ENCODE data around the gene CYP19A1. TPM values are rescaled to one million over a fixed set of nuclear protein-coding genes. Genes with fewer than 3 reads are reported as not detected.
"Not testable (repeated sequence)": the region's sequence is repeated elsewhere in the genome, so short reads cannot be mapped to it uniquely, and the experiment has no call there.

Gene CYP19A1
- total and polyA plus RNA-seq, 2 donors = 0.69 to 0.99 TPM

DNA sequence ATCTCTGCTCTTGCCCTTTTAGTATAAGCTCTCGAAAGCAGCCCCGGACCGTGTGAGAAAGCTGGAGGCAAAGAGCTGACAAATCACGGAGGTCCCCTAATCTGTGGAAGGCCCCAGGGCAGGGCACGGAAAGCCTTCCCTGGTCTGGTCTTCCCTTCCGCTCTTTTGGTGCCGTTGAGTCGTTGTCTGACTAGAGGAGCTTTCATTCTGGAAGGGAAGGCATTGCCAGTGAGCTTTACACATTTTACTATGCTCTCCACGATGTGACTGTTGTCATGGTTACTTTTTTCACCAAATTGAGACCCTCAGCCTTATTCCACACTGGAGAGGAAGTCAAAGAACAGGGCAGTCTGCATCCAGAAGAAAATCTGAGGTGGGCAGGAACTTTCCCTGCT lies 71.7 kb downstream of the CYP19A1 start:
- H3K27ac ChIP-seq (ENCODE audit: low read depth) = peak overlapping the region; percentile 56
- H3K36me3 ChIP-seq (ENCODE audit: insufficient read depth) = no peaks in the 10 kb centered on the region
- no peaks in the 10 kb centered on the region for H3K4me1 ChIP-seq (ENCODE audit: insufficient read depth)
- no peak for DNase-seq (ENCODE audit: extremely low spot score)
- WGBS = 41% methylated on average over 9 of the region's 9 CpGs
- peak overlapping the region; percentile 32 for H3K4me3 ChIP-seq (ENCODE audit: low read depth, low read length)

DNA sequence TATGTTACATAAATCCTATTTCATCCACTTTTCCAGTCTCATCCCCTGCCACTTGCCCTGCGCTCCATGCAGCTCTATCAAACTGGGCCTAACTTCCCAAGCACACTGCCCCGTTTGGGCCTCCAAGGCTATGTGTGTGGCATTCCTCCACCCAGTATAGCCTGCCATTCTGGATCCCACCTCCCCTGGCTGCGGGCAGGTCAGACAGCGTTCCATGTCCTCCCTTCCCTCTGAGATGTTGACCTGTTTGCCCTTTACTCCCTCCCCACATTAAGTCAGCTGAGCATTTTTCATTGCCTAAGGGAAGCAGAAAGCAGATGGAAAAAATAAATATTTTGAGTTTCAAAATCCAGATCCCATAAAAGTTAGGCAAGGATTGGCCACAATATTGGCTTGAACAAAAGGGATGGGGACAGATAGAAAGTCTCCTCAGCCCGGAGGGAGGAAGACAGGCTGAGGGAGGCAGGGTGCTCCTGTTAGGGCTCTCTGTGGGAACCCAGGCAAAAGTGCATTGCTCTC lies 73.3 kb downstream of the CYP19A1 start:
- Histone ChIP-seq H3K27ac (ENCODE audit: low read depth) (no peak overlapping the region), H3K36me3 (ENCODE audit: insufficient read depth) (no peaks in the 10 kb centered on the region), H3K4me1 (ENCODE audit: insufficient read depth) (no peaks in the 10 kb centered on the region), H3K4me3 (ENCODE audit: low read depth, low read length) (no peak overlapping the region)
- WGBS = 72% methylated on average over 5 of the region's 5 CpGs
- DNase-seq (ENCODE audit: extremely low spot score) = no peak

DNA sequence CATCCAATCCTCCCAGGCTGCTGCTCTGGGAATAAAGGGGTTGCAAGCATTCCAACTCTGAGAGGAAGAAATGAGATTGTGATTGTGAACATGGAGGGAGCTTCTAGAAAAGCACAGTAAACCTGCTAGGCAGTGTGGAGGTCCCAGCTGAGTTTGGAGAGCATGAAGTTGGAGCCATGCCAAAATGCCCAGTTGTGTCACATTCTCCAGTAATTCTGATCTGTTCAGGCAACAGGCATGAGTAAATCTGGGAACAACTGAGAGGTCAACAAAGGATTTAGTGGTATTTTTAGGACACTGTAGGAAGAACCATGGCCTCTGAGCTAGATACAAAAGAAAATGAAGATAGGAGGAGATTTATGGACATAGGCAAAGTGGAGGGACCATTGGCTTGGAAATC lies 74.7 kb downstream of the CYP19A1 start:
- H3K4me1 ChIP-seq (ENCODE audit: insufficient read depth) = no peaks in the 10 kb centered on the region
- H3K36me3 ChIP-seq (ENCODE audit: insufficient read depth) = no peaks in the 10 kb centered on the region
- no peak overlapping the region for H3K4me3 ChIP-seq (ENCODE audit: low read depth, low read length)
- H3K27ac ChIP-seq (ENCODE audit: low read depth) = no peak overlapping the region
- DNase-seq (ENCODE audit: extremely low spot score) = no peak

DNA sequence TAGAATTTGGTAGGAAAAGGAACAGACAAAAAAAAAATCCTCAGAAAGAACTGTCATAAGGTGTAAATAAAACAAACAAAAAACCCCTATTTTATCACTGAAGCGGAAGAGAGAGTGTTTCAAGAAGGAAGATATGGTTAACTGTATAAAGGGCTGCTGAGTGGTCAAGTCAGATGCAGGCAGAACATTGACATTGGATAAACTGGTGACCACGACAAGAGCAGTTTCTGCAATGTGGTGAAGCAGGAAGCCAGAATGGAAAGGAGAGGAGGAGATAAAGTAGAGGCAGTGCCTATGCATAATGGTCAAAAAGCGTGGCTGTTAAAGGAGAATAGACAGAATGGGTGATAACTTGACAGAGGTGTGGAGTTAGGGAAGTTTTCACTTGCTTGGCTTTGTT lies 75.3 kb downstream of the CYP19A1 start:
- Histone ChIP-seq H3K36me3 (ENCODE audit: insufficient read depth) (no peaks in the 10 kb centered on the region), H3K27ac (ENCODE audit: low read depth) (no peak overlapping the region), H3K4me1 (ENCODE audit: insufficient read depth) (no peaks in the 10 kb centered on the region), H3K4me3 (ENCODE audit: low read depth, low read length) (no peak overlapping the region)
- no peak for DNase-seq (ENCODE audit: extremely low spot score)
- WGBS = 89% methylated on average over 3 of the region's 3 CpGs

DNA sequence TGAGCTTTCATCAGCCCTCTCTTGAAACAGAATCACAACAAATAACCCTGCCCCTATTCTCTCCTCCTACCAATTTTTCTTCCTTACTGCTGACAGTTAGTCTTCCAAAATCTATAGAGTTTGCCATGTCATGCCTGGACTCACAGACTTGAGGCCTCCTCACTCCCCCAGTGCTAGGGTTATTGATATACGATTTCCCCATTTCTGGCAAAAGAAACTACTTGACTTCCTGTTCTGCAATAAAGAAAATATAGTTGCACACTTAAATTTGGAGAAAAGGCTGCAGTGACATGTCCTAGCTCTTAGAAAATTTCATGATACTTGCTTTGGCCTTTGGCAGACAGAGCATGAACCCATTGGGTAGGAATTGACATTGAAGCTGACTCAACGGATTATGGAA lies 75.9 kb downstream of the CYP19A1 start:
- Histone ChIP-seq H3K4me1 (ENCODE audit: insufficient read depth) (no peaks in the 10 kb centered on the region), H3K36me3 (ENCODE audit: insufficient read depth) (no peaks in the 10 kb centered on the region), H3K4me3 (ENCODE audit: low read depth, low read length) (no peak overlapping the region), H3K27ac (ENCODE audit: low read depth) (no peak overlapping the region)
- no peak for DNase-seq (ENCODE audit: extremely low spot score)
- WGBS = 66% methylated on average over 2 of the region's 2 CpGs

DNA sequence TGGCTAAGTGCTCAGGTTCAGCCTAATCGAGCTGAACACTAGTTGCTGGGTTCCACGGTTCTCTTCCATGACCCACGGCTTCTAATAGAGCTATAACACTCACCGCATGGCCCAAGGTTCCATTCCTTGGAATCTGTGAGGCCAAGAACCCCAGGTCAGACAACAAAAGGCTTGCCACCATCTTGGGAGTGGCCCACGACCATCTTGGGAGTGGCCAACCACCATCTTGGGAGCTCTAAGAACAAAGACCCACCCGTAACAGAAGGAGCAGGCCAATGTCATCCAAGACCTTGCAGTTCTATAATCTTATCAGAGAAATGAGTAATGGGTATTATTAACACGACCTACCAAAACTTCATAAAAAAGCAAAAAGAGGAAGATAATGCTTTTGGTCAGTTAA lies 77.3 kb downstream of the CYP19A1 start:
- not testable (repeated sequence) for H3K36me3 ChIP-seq (ENCODE audit: insufficient read depth); H3K4me1 ChIP-seq (ENCODE audit: insufficient read depth); H3K4me3 ChIP-seq (ENCODE audit: low read depth, low read length); H3K27ac ChIP-seq (ENCODE audit: low read depth); DNase-seq (ENCODE audit: extremely low spot score)
- WGBS = 84% methylated on average over 7 of the region's 7 CpGs

DNA sequence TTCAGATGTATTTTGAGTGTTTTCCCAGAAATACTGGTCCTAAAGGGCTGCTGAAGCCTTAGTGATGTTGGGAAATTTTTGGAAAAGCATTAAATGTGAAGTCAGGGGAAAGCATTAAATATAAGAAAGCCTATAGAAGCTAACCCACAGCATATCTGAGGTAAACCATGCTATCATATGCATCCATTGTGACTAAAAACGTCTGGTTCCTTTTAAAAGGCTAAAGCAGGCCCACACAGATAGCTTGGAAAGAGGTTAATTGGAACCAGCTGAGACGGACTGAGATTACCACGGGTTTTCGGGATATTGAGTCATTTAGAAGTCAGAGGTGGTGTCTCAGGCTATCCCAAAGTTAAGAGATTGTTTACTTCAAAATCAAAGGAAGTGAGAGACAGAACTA lies 78.2 kb downstream of the CYP19A1 start:
- no peak for DNase-seq (ENCODE audit: extremely low spot score)
- no peak overlapping the region for H3K27ac ChIP-seq (ENCODE audit: low read depth)
- no peak overlapping the region for H3K4me3 ChIP-seq (ENCODE audit: low read depth, low read length)
- H3K36me3 ChIP-seq (ENCODE audit: insufficient read depth) = no peaks in the 10 kb centered on the region
- 44% methylated on average over 4 of the region's 4 CpGs for WGBS
- H3K4me1 ChIP-seq (ENCODE audit: insufficient read depth) = no peaks in the 10 kb centered on the region

DNA sequence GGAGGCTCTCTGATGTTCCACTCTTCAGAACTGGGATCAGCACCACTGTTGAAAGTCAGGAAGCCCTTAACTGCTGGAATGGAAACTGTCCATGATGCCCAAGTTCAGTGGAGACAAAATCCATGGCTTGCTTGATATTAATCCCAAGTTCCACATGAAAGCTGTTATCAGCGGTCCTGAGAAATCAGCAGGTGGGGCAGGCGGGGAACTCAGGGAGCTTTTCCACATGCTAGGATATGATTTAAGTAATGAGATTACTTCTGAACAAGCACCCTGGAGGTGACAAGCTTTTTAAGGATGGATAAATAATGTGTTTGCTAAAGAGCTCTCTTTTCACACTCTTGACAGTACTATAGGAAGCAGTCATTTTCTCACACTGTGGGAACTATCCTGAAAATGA lies 82.9 kb downstream of the CYP19A1 start:
- no peaks in the 10 kb centered on the region for H3K36me3 ChIP-seq (ENCODE audit: insufficient read depth)
- 83% methylated on average over 2 of the region's 2 CpGs for WGBS
- no peak overlapping the region for H3K4me3 ChIP-seq (ENCODE audit: low read depth, low read length)
- H3K4me1 ChIP-seq (ENCODE audit: insufficient read depth) = peaks cover 1% of the 10 kb centered on the region
- no peak for DNase-seq (ENCODE audit: extremely low spot score)
- no peak overlapping the region for H3K27ac ChIP-seq (ENCODE audit: low read depth)

DNA sequence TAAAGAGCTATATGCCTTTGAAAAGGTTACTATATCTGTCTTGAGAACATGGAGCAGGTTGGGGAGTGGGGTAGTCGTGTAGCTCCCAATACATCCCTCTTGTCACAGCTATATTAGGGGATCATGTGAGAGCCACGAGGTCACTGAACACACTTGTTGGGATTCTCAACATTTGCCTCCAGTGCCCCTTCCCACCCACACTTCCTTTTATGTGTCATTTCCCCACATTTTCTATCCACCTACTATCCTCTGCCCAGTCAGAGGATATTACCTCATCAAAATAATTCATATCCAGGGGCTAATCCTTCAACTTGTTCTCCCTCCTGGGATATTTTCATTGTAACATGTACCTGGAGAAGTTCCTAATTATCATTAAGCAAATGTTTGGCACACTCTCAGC lies 85.0 kb downstream of the CYP19A1 start:
- Histone ChIP-seq H3K36me3 (ENCODE audit: insufficient read depth) (no peaks in the 10 kb centered on the region), H3K4me1 (ENCODE audit: insufficient read depth) (peaks cover 1% of the 10 kb centered on the region), H3K4me3 (ENCODE audit: low read depth, low read length) (no peak overlapping the region), H3K27ac (ENCODE audit: low read depth) (no peak overlapping the region)
- DNase-seq (ENCODE audit: extremely low spot score) = no peak
- WGBS = 83% methylated on average over 2 of the region's 2 CpGs

DNA sequence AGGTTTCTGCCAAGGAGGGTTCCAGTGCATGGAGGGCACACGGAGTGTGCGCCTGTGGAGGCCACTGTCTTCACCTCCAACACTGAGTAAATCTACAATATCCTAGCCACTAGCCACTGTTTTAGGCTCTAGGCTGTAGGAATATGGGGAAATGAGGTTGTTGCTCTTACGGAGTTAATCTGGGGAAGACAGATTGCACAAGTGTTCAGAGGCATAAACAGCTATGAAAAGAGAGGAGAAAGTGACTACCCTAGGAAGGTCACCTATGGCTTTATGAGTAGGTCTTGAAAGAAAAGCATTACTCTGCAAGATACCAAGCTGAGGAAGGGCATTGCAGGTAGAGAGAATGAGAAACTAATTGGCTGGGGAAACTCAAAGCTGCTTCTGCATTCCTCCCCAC lies 85.7 kb downstream of the CYP19A1 start:
- 98% methylated on average over 3 of the region's 3 CpGs for WGBS

DNA sequence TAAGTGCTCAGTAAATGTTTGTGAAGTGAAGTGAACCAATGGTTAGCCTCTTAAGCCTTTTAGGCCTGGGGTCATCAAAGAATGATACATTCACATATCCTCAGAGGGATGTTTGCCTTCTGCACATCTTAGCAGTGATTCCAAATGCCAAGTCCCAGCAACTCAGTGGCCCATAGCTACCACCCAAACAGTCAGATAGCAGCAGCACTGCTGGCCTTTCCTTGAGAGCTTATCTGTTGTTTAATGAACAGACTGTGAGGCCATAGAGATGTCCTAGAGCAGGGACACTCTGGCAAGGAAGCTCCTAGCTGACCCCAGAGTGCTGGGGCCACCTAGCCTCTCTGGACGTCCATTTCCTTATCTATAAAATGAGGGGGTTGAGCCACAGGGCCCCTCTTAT lies 86.8 kb downstream of the CYP19A1 start:
- Histone ChIP-seq H3K27ac (ENCODE audit: low read depth) (no peak overlapping the region), H3K36me3 (ENCODE audit: insufficient read depth) (no peaks in the 10 kb centered on the region), H3K4me3 (ENCODE audit: low read depth, low read length) (no peak overlapping the region), H3K4me1 (ENCODE audit: insufficient read depth) (peaks cover 1% of the 10 kb centered on the region)
- no peak for DNase-seq (ENCODE audit: extremely low spot score)
- WGBS = 61% methylated on average over 1 of the region's 1 CpG

More for the DNA sequence above, 85.7 kb downstream of the CYP19A1 start:
- Histone ChIP-seq H3K4me1 (ENCODE audit: insufficient read depth) (peaks cover 1% of the 10 kb centered on the region), H3K36me3 (ENCODE audit: insufficient read depth) (no peaks in the 10 kb centered on the region), H3K27ac (ENCODE audit: low read depth) (no peak overlapping the region), H3K4me3 (ENCODE audit: low read depth, low read length) (no peak overlapping the region)
- no peak for DNase-seq (ENCODE audit: extremely low spot score)

DNA sequence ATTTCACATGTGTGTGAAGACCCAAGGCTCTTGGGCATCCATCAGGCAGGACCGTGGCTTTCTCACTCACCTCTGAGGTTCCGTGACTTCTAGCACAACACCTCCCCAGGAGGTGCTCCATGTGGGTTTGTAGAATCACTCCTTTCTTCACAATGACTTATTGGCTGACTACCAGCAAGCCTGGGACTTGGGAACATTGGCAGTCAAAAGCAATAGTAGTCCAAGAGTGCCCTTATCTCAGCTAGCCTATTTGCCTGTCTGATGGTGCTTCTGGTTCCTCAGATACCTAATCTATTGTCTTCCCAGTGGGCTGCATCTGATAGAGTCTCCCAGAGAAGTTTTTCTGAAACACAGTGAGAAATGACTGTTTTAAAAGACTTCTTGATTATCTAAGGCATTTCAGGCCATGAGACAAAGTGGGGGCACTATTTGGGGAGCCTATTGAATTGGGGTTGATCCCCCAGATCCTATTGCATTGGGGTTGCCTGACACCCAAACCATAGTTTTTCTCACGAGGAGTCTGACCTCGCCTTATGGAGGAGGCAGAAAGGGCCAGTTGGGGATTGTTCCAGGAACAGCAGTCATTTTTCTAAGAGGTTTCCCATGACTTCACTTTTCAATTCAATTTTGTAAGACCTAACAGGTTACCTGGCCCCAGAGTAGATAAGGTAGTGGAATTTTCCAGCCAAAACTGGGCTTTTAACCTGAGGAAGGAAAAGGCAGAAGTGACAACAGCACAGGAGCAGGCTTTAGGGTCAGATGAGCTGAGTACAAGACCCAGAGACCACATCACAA lies 88.0 kb downstream of the CYP19A1 start:
- H3K27ac ChIP-seq (ENCODE audit: low read depth) = no peak overlapping the region
- H3K4me1 ChIP-seq (ENCODE audit: insufficient read depth) = peaks cover 1% of the 10 kb centered on the region
- no peak for DNase-seq (ENCODE audit: extremely low spot score)
- H3K4me3 ChIP-seq (ENCODE audit: low read depth, low read length) = no peak overlapping the region
- H3K36me3 ChIP-seq (ENCODE audit: insufficient read depth) = no peaks in the 10 kb centered on the region
- WGBS = 94% methylated on average over 4 of the region's 4 CpGs

DNA sequence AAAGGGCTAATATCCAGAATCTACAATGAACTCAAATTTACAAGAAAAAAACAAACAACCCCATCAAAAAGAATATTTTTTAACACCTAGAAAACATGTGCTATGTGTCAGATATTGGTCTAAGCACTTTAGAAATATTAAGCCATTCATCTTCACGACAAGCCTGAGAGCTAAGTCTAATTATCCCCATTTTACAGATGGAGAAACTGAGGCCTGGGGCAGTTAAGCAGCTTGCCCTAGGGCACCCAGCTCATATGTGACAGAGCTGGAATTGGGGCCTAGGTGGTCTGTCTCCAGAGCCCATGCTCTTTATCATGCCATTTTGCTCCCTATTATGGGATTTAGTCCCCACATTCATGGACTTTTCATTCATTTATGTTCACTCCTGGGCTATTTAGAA lies 92.8 kb downstream of the CYP19A1 start:
- 95% methylated on average over 1 of the region's 1 CpG for WGBS
- Histone ChIP-seq H3K4me1 (ENCODE audit: insufficient read depth) (no peaks in the 10 kb centered on the region), H3K27ac (ENCODE audit: low read depth) (no peak overlapping the region), H3K4me3 (ENCODE audit: low read depth, low read length) (no peak overlapping the region), H3K36me3 (ENCODE audit: insufficient read depth) (no peaks in the 10 kb centered on the region)
- DNase-seq (ENCODE audit: extremely low spot score) = no peak

DNA sequence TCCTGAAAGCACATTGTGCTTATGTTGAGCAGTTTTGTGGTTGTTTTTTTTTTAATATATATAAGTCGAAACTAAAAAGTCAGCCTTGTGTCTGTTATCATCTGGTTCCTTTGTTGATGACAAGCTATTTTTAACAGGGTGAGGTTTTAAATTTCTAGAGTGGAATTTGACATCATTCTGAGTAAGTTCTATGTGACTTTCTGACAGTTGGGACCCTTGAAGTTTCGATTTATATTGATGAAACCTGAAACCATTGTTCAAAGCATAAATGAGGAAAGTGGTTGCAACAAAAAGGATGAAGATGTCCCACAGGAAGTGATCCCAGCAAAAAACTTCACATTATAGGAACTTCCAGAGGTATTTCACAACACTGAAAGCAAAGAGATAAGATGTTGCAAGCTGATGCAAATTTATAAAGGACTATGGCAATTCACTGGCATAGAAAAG lies 94.0 kb downstream of the CYP19A1 start:
- DNase-seq (ENCODE audit: extremely low spot score) = no peak
- no peak overlapping the region for H3K27ac ChIP-seq (ENCODE audit: low read depth)
- no peaks in the 10 kb centered on the region for H3K36me3 ChIP-seq (ENCODE audit: insufficient read depth)
- H3K4me1 ChIP-seq (ENCODE audit: insufficient read depth) = no peaks in the 10 kb centered on the region
- no peak overlapping the region for H3K4me3 ChIP-seq (ENCODE audit: low read depth, low read length)
- 40% methylated on average over 2 of the region's 2 CpGs for WGBS
